Rectal smooth muscle tissue (tissue), 1 donor: ENCODE data around the gene TRMU.

Experiments
- H3K27ac ChIP-seq: one replicate; pipeline ENCODE4 v1.7.0; 2013; ENCODE audit warnings: low read depth, low read length, inconsistent platforms
- H3K27me3 ChIP-seq: one replicate; pipeline ENCODE4 v1.7.0; 2013; ENCODE audit warnings: low read length; ENCODE audit not compliant: control insufficient read depth, insufficient read depth
- H3K36me3 ChIP-seq: one replicate; pipeline ENCODE4 v1.7.0; 2013; ENCODE audit warnings: low read length; ENCODE audit not compliant: control insufficient read depth, insufficient read depth
- H3K4me1 ChIP-seq: one replicate; pipeline ENCODE4 v1.7.0; 2013; ENCODE audit warnings: low read length; ENCODE audit not compliant: control insufficient read depth, insufficient read depth
- H3K4me3 ChIP-seq: one replicate; pipeline ENCODE4 v1.7.0; 2013; ENCODE audit warnings: low read length
- H3K9ac ChIP-seq: one replicate; pipeline ENCODE4 v1.7.0; 2013; ENCODE audit warnings: low read length

The TRMU gene

DNA sequence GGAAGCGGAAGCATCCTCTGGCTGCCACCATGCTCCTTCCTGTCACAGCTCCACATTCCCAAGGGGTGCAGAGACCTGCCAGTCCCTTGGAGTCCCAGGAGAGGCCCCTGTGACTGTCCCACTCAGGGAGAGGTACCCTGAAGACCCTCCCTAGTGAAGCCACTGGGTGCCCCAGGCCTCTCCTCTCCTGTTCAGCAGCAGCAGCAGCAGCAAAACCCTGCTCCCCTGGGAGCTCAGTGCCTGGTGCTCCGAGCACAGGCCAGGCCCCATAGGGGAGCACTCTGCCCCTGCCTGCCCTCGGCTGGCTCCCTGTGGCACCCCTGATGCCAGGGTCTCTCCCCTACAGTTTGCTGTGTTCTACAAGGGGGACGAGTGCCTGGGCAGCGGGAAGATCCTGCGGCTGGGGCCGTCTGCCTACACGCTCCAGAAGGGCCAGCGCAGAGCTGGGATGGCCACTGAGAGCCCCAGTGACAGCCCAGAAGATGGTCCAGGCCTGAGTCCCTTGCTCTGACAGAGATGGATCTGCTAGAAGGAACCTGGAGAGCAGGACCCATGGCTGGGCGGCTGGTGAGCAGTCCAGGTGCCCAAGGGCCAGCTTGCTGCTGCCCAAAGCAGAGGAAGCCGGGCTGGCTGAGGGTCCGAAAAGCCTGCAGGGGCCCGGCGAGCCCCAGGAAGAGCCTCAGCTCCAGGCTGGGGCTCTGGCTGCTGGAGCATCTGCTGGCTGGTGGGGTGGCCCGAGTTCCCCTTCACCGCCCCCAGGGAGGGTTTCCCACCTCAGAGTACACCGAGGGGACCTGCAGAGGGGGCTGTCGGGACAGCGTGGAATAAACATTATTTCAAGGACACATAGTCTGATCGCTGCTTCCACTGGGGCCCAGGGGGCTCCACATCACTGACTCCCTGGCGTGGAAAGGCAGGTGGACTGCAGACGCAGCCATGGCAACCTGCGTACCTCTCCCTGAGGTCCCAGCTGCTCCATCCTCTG lies 21.3 kb downstream of the TRMU start:
- no peaks in the 10 kb centered on the region for H3K4me1 ChIP-seq
- no peak overlapping the region for H3K4me3 ChIP-seq
- H3K27me3 ChIP-seq, result no peaks in the 10 kb centered on the region
- H3K9ac ChIP-seq, result no peak overlapping the region
- H3K36me3 ChIP-seq, result peaks cover 36% of the 10 kb centered on the region
- H3K27ac ChIP-seq, result no peak overlapping the region

DNA sequence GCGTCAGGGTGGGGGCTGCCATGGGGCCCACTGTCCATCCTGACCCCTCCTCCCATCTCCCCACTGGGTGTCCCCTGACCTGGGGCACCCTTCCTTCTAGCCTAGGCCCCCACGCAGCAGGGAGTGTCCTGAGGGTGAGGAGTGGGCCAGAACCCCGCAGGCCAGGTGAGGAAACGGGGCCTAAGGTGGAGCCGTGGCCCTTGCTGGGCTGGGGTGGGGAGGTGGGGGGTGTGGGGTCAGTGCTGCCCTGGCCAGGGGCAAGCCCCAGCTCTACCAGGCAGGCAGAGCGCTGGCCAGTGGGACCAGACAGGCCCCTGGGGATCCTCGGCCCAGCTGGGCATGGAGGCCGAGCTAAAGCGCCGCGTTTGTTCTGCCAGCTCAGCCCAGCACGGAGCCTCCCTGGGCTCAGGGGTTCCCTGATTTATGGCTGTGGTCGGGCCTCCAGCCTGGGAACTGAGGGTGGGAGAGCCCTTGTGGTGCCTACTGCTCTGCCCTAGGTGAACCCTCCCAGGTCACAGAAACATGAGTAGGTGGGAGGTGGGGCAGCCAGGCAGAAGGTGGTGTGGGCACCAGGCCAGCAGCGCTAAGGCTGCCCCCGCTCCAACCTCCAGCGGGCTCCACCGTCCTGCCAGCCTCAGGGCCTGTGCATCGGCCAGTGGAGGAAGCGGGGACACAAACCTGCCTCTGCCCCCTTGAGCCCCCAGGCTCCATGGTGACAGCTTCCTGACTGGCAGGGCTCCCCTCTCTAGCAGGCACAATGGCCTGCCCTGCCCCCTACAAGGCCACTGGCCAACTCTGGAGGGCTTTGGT lies 22.4 kb downstream of the TRMU start:
- no peak overlapping the region for H3K27ac ChIP-seq
- H3K27me3 ChIP-seq, result no peaks in the 10 kb centered on the region
- H3K36me3 ChIP-seq, result peaks cover 26% of the 10 kb centered on the region
- no peaks in the 10 kb centered on the region for H3K4me1 ChIP-seq
- no peak overlapping the region for H3K4me3 ChIP-seq
- no peak overlapping the region for H3K9ac ChIP-seq

DNA sequence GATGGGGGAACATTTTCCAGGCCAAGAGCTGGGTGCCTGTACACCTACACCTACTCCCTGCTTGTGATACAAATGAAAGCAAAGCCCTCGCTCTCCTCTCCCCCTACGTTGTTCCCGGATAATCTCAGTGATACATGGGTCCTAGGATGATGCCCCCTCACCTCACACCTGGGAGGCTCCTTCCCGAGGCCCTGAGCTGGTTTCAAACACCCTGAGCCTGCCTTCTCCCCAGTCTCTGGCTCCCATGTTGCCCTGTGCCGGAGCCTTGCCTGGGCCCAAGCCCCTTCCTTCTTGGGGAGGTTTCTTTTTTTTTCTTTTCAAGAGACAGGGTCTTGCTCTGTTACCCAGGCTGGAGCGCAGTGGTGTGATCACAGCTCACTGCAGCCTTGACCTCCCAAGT lies 23.3 kb downstream of the TRMU start:
- Histone ChIP-seq H3K4me1 (no peaks in the 10 kb centered on the region), H3K4me3 (no peak overlapping the region), H3K27me3 (no peaks in the 10 kb centered on the region), H3K27ac (no peak overlapping the region), H3K36me3 (peaks cover 17% of the 10 kb centered on the region), H3K9ac (no peak overlapping the region)

DNA sequence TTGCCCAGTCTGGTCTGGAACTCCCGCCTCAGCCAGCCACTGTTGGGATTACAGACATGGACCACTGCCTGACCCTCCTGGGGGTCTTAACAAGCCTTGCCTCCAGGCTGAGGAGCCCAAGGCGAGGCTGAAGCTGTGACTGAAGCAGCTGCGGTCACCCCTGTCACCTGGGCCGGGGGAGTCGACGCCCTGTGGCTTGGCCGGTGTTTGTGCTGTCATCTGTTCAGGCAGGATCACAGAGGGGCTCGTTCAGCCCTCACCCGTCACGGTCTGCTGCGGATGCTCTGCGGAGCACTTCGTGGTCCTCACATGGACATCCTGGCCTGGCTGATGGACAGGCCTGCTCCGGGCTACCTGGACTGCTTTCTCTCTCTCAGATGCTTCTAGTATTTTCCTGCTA lies 23.8 kb downstream of the TRMU start:
- Histone ChIP-seq H3K9ac (no peak overlapping the region), H3K4me1 (no peaks in the 10 kb centered on the region), H3K27ac (no peak overlapping the region), H3K36me3 (peaks cover 13% of the 10 kb centered on the region), H3K27me3 (no peaks in the 10 kb centered on the region), H3K4me3 (no peak overlapping the region)

DNA sequence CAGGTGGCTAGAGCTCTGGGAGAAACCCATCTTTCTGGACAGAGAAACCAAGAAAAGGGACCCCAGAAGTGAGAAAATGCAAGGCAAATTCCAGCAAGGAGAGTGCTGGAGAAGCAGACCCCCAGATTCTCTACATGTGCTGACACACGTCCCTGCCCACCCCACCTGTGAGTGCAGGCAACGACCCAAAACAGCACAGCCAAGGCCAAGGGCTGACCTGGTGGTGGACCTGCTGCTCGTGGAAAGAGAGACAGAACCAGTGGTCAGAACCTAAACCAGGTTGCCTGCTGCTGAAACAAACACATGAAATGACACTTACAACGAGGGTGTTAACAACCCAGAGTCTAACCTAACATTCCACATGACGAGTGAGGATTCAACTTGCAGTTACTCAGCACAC lies 24.6 kb downstream of the TRMU start:
- Histone ChIP-seq H3K4me1 (no peaks in the 10 kb centered on the region), H3K4me3 (no peak overlapping the region), H3K27me3 (no peaks in the 10 kb centered on the region), H3K27ac (no peak overlapping the region), H3K9ac (no peak overlapping the region), H3K36me3 (peaks cover 12% of the 10 kb centered on the region)

DNA sequence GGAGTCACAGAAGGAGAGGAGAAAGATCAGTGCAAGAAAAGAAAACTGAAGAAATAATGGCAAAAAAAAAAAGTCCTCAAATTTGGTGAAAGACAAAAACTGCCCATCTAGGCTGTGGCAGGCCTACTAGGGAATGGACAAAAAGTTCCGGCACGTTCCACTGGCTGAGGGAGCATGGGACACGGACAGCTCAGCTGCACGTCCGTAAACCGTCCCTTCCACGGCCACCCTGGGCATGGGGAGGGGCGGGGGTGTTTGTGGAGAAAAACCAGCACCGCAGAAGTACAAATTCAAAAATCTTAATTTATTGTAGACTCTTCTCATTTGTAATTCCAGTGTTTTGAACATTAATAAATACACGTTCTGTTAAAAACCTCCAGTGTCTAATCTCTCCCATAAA lies 25.4 kb downstream of the TRMU start:
- Histone ChIP-seq H3K36me3 (peaks cover 10% of the 10 kb centered on the region), H3K9ac (no peak overlapping the region), H3K4me3 (no peak overlapping the region)

DNA sequence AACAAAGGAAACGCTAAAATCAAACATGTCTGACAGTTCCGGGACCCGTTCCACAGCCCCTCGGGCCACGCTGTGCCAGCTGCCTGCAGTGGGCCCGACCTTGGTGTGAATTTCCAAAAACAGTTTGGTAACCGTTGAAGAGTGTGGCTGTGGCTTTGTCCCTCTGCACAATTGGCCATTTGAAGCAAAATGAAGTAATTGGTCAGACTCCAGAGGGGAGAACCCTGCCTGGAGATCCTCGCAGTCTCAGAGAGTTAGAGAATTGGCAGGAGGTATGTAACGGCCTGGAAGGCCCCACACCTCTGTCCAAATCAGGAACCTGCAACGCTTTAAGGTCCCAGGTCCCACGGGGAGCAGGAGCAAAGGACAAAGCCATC lies 26.3 kb downstream of the TRMU start:
- peaks cover 4% of the 10 kb centered on the region for H3K36me3 ChIP-seq
- no peaks in the 10 kb centered on the region for H3K4me1 ChIP-seq
- H3K4me3 ChIP-seq, result no peak overlapping the region
- no peaks in the 10 kb centered on the region for H3K27me3 ChIP-seq
- no peak overlapping the region for H3K9ac ChIP-seq
- no peak overlapping the region for H3K27ac ChIP-seq

More for the DNA sequence above, 25.4 kb downstream of the TRMU start:
- Histone ChIP-seq H3K27me3 (no peaks in the 10 kb centered on the region), H3K27ac (no peak overlapping the region), H3K4me1 (no peaks in the 10 kb centered on the region)

DNA sequence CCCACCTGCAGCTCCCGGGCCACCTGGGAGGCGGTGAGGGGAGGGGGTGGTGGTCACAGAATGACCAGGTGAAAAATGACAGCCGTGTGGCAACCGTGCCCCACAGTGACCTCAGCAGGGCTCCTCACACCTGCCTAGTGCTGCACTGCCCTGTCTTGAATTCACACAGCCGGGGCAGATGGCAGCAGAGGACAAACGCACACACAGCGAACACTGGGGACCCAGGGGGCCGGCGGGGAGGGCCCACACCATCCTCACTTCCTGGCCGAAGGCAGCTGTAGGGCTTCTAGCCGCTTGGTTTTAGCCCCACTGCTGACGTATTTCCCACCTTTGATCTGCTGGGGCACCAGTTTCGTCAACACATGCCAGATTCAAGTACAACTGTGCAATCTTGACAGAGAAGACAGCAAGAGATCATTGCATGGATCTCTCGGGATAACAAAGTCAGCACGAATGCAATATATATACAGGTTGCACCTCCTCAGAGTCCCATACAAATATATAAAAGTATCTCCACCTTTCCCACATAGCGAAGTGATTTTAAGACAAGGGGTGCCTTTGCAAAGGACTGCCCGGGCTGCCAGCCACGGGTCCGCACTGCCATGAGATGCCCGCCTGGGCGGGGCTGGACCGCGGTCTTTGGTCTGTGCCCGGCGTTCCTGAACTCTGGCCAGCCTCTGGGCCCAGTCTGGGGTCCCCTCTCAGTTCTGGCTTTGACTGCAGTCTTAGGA lies 26.9 kb downstream of the TRMU start:
- Histone ChIP-seq H3K4me3 (no peak overlapping the region), H3K27ac (no peak overlapping the region), H3K4me1 (no peaks in the 10 kb centered on the region), H3K36me3 (no peaks in the 10 kb centered on the region), H3K27me3 (no peaks in the 10 kb centered on the region), H3K9ac (no peak overlapping the region)

DNA sequence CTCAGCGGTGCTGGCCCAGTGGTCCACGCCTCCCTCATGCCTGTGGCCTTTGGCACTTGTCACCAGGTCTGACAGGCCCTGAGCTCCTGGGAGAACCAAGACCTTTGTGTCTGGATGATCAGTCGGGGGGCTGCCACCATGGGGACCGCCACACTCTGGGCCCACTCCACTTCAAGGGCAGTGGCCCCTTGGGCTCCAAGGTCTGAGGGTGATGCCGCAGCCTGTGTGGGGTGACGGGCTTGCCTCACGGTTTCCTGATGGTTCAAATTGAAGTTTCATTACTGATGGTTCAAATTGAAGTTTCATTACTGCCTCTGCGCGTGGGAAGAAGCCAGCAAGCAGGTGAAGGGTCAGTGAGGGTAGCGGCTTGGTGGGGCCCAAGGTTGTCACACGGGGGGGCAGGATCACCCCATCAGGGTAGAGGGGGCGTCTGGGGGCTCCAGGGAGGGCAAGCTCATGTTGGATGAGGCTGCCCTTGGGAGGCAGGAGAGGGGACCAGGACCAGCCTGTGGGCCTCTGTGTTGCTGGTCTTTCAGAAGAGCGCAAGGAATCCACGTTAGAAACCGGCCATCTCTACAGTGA lies 27.5 kb downstream of the TRMU start:
- Histone ChIP-seq H3K4me1 (no peaks in the 10 kb centered on the region), H3K27me3 (no peaks in the 10 kb centered on the region), H3K4me3 (no peak overlapping the region), H3K36me3 (no peaks in the 10 kb centered on the region), H3K9ac (no peak overlapping the region), H3K27ac (no peak overlapping the region)

DNA sequence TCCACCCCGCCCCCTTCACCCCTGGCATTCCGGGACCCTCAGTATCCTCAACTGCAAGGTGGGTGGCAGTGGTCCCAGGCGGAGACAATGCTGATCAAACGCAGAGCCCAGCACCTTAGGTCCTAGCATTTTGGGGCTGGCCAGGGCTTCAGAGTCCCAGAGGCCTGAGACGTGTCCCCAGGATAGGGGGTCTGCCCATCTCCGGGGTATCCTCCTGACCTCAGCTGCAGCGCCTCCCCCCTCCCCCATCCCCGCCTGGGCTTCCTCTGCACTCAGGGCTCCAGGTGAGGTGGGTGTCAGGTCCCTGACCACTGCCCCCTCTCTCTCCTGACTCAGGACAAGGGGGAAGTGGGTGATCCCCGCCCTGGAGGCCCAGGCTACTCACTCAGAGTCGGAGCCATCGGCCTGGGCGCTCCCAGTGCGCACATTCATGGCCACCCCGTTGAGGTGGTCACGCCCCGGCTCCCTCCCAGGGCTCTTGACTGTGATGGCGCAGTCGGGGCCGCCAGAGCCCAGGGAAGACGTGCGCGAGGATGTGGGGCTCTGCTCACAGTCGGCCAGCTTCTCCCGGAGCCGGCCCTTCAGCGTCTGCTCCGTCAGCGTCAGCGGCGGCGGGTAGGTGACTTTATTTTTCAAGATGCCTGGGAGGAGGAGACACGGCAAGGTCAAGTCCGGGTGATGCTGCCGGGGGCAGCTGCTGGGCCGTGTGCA lies 28.3 kb downstream of the TRMU start:
- Histone ChIP-seq H3K4me1 (no peaks in the 10 kb centered on the region), H3K27me3 (no peaks in the 10 kb centered on the region), H3K9ac (no peak overlapping the region), H3K36me3 (no peaks in the 10 kb centered on the region), H3K27ac (no peak overlapping the region), H3K4me3 (no peak overlapping the region)

DNA sequence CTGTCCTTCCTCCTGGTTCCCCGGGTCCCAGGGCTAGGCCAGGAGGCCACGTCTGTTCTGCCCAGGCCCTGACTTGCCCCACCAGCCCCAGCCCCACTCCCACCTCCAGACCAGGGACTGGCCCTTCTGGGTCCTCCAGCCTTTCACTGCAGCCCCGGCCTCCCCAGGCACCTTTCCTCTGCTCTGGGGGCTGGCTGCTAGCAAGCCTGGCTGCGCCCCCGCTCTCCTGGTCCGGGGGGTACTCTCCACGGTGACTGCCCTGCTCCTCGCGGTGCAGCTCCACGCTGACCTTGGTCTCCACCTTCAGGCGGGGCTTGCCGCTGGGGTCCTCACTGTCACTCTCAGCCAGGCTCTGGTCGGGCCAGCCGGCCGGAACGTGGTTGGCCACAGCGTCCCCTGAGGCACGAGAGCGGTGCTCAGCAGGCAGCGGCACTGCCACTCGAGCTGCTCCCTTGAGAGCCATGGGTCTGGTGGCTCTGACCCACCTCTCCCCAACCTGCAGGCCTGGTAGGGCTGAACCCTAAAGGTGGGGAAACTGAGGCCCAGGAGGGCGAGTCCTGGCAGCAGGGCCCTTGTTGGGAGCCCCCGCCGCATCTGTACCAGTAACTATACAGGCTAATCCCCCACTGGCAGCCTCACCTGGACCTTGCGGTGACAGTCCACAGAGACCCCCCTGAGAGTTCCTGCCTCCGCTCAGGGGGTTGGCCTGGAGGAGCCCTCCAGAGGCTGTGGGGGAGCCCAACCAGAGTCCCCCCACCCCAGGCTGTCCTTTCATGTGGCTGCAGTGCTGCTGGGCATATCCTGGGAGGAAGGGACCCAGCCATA lies 29.0 kb downstream of the TRMU start:
- Histone ChIP-seq H3K9ac (no peak overlapping the region), H3K27me3 (no peaks in the 10 kb centered on the region), H3K4me1 (no peaks in the 10 kb centered on the region), H3K4me3 (no peak overlapping the region), H3K27ac (no peak overlapping the region), H3K36me3 (no peaks in the 10 kb centered on the region)
